SU-DHL-6 (cell line): Measurements from ENCODE around the gene ZNF142.

Experiments
- H2AFZ ChIP-seq: fragments of 200-600 bp; sonication (generic); 2 replicates; pipeline ENCODE4 v1.6.1; 2014; ENCODE audit warnings: low read depth, mild to moderate bottlenecking, moderate library complexity, mixed read lengths, antibody characterized with exemption, low read length; ENCODE audit not compliant: severe bottlenecking
- H3F3A ChIP-seq: fragments of 200-600 bp; shearing (Covaris generic); 2 replicates; pipeline ENCODE4 v1.6.0; 2016; ENCODE audit warnings: antibody characterized with exemption, mild to moderate bottlenecking; ENCODE audit not compliant: insufficient read depth
- H3K27ac ChIP-seq: fragments of 200-600 bp; sonication (generic); 2 replicates; pipeline ENCODE4 v1.5.1; 2016; ENCODE audit warnings: low read depth, mild to moderate bottlenecking, low read length, moderate library complexity, mixed read lengths
- H3K27me3 ChIP-seq: fragments of 200-600 bp; sonication (generic), shearing (Covaris generic); 2 replicates; pipeline ENCODE4 v1.6.0; 2014; ENCODE audit warnings: mild to moderate bottlenecking, low read length
- H3K36me3 ChIP-seq: fragments of 200-600 bp; sonication (generic); 2 replicates; pipeline ENCODE4 v1.6.1; 2014; ENCODE audit warnings: mild to moderate bottlenecking, low read length, mixed read lengths
- H3K4me2 ChIP-seq: fragments of 300-600, 200-600 bp; shearing (Covaris generic), sonication (generic); 2 replicates; pipeline ENCODE4 v1.6.0; 2014; ENCODE audit warnings: low read length, low read depth, mild to moderate bottlenecking; ENCODE audit not compliant: poor library complexity, severe bottlenecking
- H3K4me3 ChIP-seq: fragments of 200-600 bp; sonication (generic); 2 replicates; pipeline ENCODE4 v1.5.1; 2014; ENCODE audit warnings: antibody characterized with exemption, low read length, mild to moderate bottlenecking, mixed read lengths; ENCODE audit not compliant: insufficient read depth, poor library complexity, severe bottlenecking
- H3K79me2 ChIP-seq: fragments of 200-600 bp; sonication (generic); 2 replicates; pipeline ENCODE4 v1.6.1; 2014; ENCODE audit warnings: mild to moderate bottlenecking, low read length, moderate library complexity; ENCODE audit not compliant: insufficient read depth
- H3K9ac ChIP-seq: fragments of 200-600 bp; sonication (generic); 2 replicates; pipeline ENCODE4 v1.7.0; 2014; ENCODE audit warnings: mild to moderate bottlenecking, low read length
- H3K9me2 ChIP-seq: fragments of 200-600 bp; sonication (generic); replicated peaks from 2 replicates; pipeline ENCODE4 v1.6.1; 2014; ENCODE audit warnings: low read length; ENCODE audit not compliant: insufficient read depth
- H3K9me3 ChIP-seq: fragments of 200-600 bp; sonication (generic); 2 replicates; pipeline ENCODE4 v1.6.1; 2014; ENCODE audit warnings: low read length, mixed read lengths; ENCODE audit not compliant: insufficient read depth
- H4K20me1 ChIP-seq: fragments of 200-600 bp; sonication (generic); 2 replicates; pipeline ENCODE4 v1.6.1; 2014; ENCODE audit warnings: low read depth, mild to moderate bottlenecking, antibody characterized with exemption, low read length, moderate library complexity, mixed read lengths
- CTCF ChIP-seq: fragments of 200-600 bp; sonication (generic); IDR thresholded peaks from one replicate; pipeline ENCODE4 v1.5.1; 2017; ENCODE audit warnings: antibody characterized with exemption, mild to moderate bottlenecking, low read length, moderate library complexity; ENCODE audit not compliant: insufficient read depth, poor library complexity, severe bottlenecking
- EZH2phosphoT487 ChIP-seq: fragments of 200-600 bp; sonication (generic), shearing (Covaris generic); conservative IDR thresholded peaks from 2 replicates; pipeline ENCODE4 v1.6.1; 2018; ENCODE audit warnings: mild to moderate bottlenecking, antibody characterized with exemption, low read length, moderate library complexity, mixed read lengths

ZNF142 gene

GRCh38 chr2:218642121-218642656, 17.2 kb downstream of the ZNF142 start:
- 0 out of 2 replicates have a peak, but pooled peaks cover 10% of the 10 kb centered on the region for H3K36me3 ChIP-seq

GRCh38 chr2:218638372-218638771, 21.1 kb downstream of the ZNF142 start:
- Histone ChIP-seq H3K36me3 (0 out of 2 replicates have a peak, but pooled peaks cover 6% of the 10 kb centered on the region), H3K4me2 (no peak overlapping the region), H2AFZ (no peak overlapping the region), H3K4me3 (no peak overlapping the region), H3K27me3 (no peaks in the 10 kb centered on the region), H3K9me3 (no peaks in the 10 kb centered on the region), H3K9me2 (no peaks in the 10 kb centered on the region), H3K27ac (no peak overlapping the region), H3K9ac (no peak overlapping the region), H3F3A (0 out of 2 replicates have a peak, but pooled peaks cover 4% of the 10 kb centered on the region), H4K20me1 (no peaks in the 10 kb centered on the region; the same call in 1 of the 2 replicates), H3K79me2 (no peaks in the 10 kb centered on the region)
- TF ChIP-seq EZH2phosphoT487 (no peak), CTCF (no peak)

More at GRCh38 chr2:218642121-218642656, 17.2 kb downstream of the ZNF142 start:
- Histone ChIP-seq H3K9me2 (no peaks in the 10 kb centered on the region), H3F3A (0 out of 2 replicates have a peak, but pooled peaks cover 4% of the 10 kb centered on the region), H3K79me2 (no peaks in the 10 kb centered on the region), H2AFZ (no peak overlapping the region), H3K4me2 (no peak overlapping the region), H3K4me3 (no peak overlapping the region), H4K20me1 (no peaks in the 10 kb centered on the region; the same call in 1 of the 2 replicates), H3K27me3 (no peaks in the 10 kb centered on the region), H3K9ac (no peak overlapping the region), H3K9me3 (no peaks in the 10 kb centered on the region), H3K27ac (no peak overlapping the region)
- TF ChIP-seq CTCF (no peak), EZH2phosphoT487 (no peak)

- Histone ChIP-seq H3K36me3 (0 out of 2 replicates have a peak, but pooled peaks cover 6% of the 10 kb centered on the region), H3K27ac (no peak overlapping the region), H3F3A (0 out of 2 replicates have a peak, but pooled peaks cover 7% of the 10 kb centered on the region), H3K4me3 (no peak overlapping the region), H3K9ac (no peak overlapping the region), H3K4me2 (no peak overlapping the region), H3K27me3 (no peaks in the 10 kb centered on the region), H4K20me1 (no peaks in the 10 kb centered on the region; the same call in 1 of the 2 replicates), H2AFZ (no peak overlapping the region), H3K9me3 (no peaks in the 10 kb centered on the region), H3K79me2 (no peaks in the 10 kb centered on the region), H3K9me2 (no peaks in the 10 kb centered on the region)
- TF ChIP-seq CTCF (no peak), EZH2phosphoT487 (no peak)
Measured at GRCh38 chr2:218635719-218636118, 23.7 kb downstream of the ZNF142 start.
